Muscle of leg (tissue), 11 donors: Measurements from ENCODE around the gene TAP1. TPM values are rescaled to one million over a fixed set of nuclear protein-coding genes. Genes with fewer than 3 reads are reported as not detected.
"Not testable (repeated sequence)": the region's sequence is repeated elsewhere in the genome, so short reads cannot be mapped to it uniquely, and the experiment has no call there.

ENCODE experiments used
- DNase-seq: peaks from one replicate; pipeline ENCODE4 v3.0.0; 2013
- H3K27ac ChIP-seq: one replicate; pipeline ENCODE4 v1.5.1; 2013; ENCODE audit warnings: mild to moderate bottlenecking, low read length, control low read depth
- H3K27me3 ChIP-seq: one replicate; pipeline ENCODE4 v1.6.1; 2013; ENCODE audit warnings: low read length; ENCODE audit not compliant: control insufficient read depth, insufficient read depth
- H3K36me3 ChIP-seq: one replicate; pipeline ENCODE4 v1.6.1; 2013; ENCODE audit warnings: low read length; ENCODE audit not compliant: control insufficient read depth, insufficient read depth
- H3K4me1 ChIP-seq: one replicate; pipeline ENCODE4 v1.6.1; 2013; ENCODE audit warnings: low read length; ENCODE audit not compliant: control insufficient read depth, insufficient read depth
- H3K4me3 ChIP-seq: one replicate; pipeline ENCODE4 v1.5.1; 2013; ENCODE audit warnings: low read length, control low read depth
- H3K9me3 ChIP-seq: replicated peaks from 2 replicates; pipeline ENCODE4 v1.6.1; 2013; ENCODE audit warnings: low read depth, low read length; ENCODE audit not compliant: control insufficient read depth
- WGBS: methylation state at CpG from one replicate; pipeline ENCODE4 v1.1.5; 2013; ENCODE audit warnings: missing lambda C conversion rate; ENCODE audit not compliant: insufficient coverage; 5-methylcytosine and 5-hydroxymethylcytosine counted together
- polyA plus RNA-seq, 8 donors: library from polyadenylated mRNA; unstranded; fragments of 120-200 nt; gene quantifications; one replicate each; pipeline versions ENCODE4 v1.2.1 to v1.2.3, GENCODE V29; 2013; ENCODE audit warnings: inconsistent platforms in 1 of 8, low replicate concordance in 1 of 8; ENCODE audit not compliant: insufficient read length in 8 of 8, insufficient read depth in 1 of 8
- total RNA-seq: library from RNA; stranded (reverse); fragments of 120-200 nt; gene quantifications from one replicate; pipeline ENCODE4 v1.2.4, GENCODE V29; 2013

Gene TAP1
- total and polyA plus RNA-seq, 9 donors: 6.2 to 11.0 (median 8.2) TPM

DNA sequence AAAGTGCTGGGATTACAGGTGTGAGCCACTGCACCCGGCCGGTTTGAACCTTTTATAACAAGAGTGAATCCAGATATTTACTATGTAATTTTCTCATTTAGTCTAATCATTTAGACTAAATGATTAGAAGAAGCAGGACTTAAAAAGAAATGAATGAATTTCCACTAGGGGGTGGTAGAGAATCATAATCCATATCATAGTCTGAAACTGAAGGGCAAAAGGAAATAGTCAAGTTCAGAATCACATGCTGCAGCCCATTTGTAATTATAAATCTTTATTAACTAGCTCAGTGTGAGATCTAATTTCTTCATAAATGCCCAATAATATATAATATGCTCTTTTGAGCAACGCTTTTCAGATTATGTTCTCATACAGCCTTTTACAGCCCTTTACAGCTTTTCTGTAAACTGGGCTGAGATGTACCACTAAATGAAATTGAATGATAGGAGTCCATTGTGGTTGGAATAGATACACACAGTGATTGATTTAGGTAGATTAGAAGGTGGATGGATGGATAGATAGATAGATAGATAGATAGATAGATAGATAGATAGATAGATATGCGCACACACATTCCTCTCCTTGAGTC is 32.3 kb upstream of the TAP1 start:
- Histone ChIP-seq H3K27me3 (peaks cover 15% of the 10 kb centered on the region), H3K4me3 (no peak overlapping the region), H3K27ac (no peak overlapping the region), H3K9me3 (no peaks in the 10 kb centered on the region), H3K36me3 (no peaks in the 10 kb centered on the region), H3K4me1 (no peaks in the 10 kb centered on the region)
- WGBS: no CpG with 5 or more reads among the region's 4 CpGs
- DNase-seq: peak; percentile 85

DNA sequence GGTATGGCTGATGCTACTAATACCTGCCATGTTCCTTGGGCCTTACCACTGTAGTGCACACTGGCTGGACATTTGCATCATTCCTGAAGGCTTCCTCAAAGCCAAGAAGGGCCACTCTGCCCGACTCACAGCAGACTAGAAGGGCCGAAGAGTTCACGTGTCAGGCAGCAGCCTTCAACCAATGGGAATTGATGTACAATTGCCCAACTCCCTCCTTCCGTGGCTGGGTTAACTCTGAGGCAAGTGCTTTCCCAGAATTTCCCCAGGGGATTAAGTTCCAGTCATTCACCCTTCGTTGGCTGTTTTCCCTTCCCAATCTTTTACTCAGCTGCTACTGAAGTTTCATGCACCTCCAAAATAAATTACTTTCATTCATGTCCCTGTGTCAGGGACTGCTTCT is 30.3 kb upstream of the TAP1 start:
- H3K27me3 ChIP-seq: peaks cover 26% of the 10 kb centered on the region
- H3K27ac ChIP-seq: no peak overlapping the region
- H3K9me3 ChIP-seq: no peaks in the 10 kb centered on the region
- peak; percentile 44 for DNase-seq
- WGBS: 2% methylated on average over 5 of the region's 5 CpGs
- no peaks in the 10 kb centered on the region for H3K36me3 ChIP-seq
- H3K4me1 ChIP-seq: no peaks in the 10 kb centered on the region
- H3K4me3 ChIP-seq: no peak overlapping the region

DNA sequence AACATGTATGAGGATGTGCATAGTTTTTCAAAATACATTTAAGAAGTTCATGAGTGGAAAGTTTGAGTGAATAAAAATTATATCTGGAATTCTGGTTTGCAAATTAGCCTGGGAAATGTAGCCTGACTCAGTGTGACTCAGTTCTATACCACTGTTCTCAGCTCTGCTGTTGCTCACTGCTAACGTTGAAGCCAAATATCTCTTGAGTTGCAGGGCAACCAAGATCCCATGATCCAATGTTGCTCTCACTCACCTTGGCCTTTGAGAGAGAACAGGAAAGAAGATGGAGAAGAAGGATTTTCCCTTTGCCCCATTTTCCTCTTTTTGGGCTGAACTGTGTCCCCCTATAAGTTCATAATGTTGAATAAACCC is 29.4 kb upstream of the TAP1 start:
- WGBS: no CpG with 5 or more reads among the region's 1 CpG
- H3K9me3 ChIP-seq: no peaks in the 10 kb centered on the region
- DNase-seq: no peak
- H3K36me3 ChIP-seq: no peaks in the 10 kb centered on the region
- no peak overlapping the region for H3K4me3 ChIP-seq
- peaks cover 28% of the 10 kb centered on the region for H3K27me3 ChIP-seq
- H3K27ac ChIP-seq: no peak overlapping the region
- H3K4me1 ChIP-seq: no peaks in the 10 kb centered on the region

DNA sequence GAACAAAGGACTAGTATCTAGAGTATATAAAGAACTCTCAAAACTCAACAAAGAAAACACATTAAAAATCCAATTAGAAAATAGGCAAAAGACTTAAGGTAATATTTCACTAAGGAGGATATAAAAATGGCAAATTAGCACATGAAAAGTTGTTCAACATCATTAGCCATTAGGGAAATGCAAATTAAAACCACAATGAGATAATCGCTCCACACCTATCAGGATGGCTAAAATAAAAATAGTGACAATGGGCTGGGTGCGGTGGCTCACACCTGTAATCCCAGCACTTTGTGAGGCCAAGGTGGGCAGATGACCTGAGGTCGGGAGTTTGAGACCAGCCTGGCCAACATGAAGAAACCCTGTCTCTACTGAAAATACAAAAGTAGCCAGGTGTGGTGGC is 27.5 kb upstream of the TAP1 start:
- not testable (repeated sequence) for H3K27ac ChIP-seq, H3K9me3 ChIP-seq, H3K4me1 ChIP-seq, H3K36me3 ChIP-seq, DNase-seq, H3K4me3 ChIP-seq
- WGBS: no CpG with 5 or more reads among the region's 3 CpGs
- H3K27me3 ChIP-seq: peaks cover 28% of the 10 kb centered on the region

DNA sequence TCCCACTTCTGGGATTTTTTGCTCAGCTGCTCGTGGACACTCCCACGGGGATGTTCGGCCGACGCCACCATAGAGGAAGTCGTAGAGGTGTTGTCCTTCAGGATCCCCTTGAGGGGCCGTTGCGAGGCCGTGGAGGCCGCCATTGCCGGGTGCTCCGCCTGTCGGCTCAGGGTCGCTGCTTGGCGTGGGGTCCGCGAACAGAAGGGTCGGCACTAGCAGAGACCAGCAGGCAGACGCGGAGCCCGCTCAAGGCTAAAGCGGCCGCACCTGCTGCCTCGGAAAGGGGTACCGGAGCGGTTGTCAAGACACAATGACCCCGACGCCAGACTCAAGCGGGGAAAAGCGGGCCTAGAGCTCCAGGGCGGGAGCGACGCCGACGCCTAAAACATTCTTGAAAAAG is 26.2 kb upstream of the TAP1 start:
- peaks cover 28% of the 10 kb centered on the region for H3K27me3 ChIP-seq
- no peaks in the 10 kb centered on the region for H3K36me3 ChIP-seq
- DNase-seq: no peak
- WGBS: 19% methylated on average over 34 of the region's 35 CpGs
- H3K4me1 ChIP-seq: no peaks in the 10 kb centered on the region
- no peak overlapping the region for H3K4me3 ChIP-seq
- no peaks in the 10 kb centered on the region for H3K9me3 ChIP-seq
- H3K27ac ChIP-seq: no peak overlapping the region

DNA sequence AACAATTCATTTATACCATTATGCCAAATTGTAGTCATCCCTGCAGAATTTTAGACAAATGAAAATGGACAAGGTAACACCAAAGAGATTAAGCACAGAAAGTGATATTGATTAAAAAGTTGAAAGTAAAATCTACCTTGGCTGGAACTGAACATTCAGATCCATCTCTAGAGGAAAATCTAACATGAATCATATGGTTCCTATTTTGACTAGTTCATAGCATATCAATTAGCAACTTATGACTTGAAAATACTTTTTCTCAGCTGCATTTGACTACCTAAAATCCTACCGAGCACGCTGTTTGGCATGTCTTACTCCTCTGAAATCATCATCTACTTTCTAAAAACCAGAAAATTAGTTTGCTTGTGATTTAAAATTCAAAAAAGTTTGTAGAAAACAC is 23.1 kb upstream of the TAP1 start:
- Histone ChIP-seq H3K27me3 (peaks cover 19% of the 10 kb centered on the region), H3K9me3 (no peaks in the 10 kb centered on the region), H3K4me1 (no peaks in the 10 kb centered on the region), H3K27ac (no peak overlapping the region), H3K4me3 (no peak overlapping the region), H3K36me3 (no peaks in the 10 kb centered on the region)
- no CpG with 5 or more reads among the region's 2 CpGs for WGBS
- DNase-seq: no peak

DNA sequence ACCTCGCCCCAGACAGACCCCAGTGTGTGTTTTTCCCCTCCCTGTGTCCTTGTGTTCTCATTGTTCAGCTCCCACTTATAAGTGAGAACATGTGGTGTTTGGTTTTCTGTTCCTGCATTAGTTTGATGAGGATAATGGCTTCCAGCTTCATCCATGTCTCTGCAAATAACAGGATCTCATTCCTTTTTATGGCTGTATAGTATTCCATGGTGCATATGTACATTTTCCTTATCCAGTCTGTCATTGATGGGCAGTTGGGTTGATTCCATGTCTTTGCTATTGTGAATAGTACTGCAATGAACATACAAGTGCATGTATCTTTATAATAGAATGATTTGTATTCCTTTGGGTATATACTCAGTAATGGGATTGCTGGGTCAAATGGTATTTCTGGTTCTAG is 20.4 kb upstream of the TAP1 start:
- DNase-seq, H3K9me3 ChIP-seq, H3K4me1 ChIP-seq, H3K36me3 ChIP-seq, H3K4me3 ChIP-seq, H3K27ac ChIP-seq: not testable (repeated sequence)
- peaks cover 12% of the 10 kb centered on the region for H3K27me3 ChIP-seq
- no CpG with 5 or more reads among the region's 1 CpG for WGBS

DNA sequence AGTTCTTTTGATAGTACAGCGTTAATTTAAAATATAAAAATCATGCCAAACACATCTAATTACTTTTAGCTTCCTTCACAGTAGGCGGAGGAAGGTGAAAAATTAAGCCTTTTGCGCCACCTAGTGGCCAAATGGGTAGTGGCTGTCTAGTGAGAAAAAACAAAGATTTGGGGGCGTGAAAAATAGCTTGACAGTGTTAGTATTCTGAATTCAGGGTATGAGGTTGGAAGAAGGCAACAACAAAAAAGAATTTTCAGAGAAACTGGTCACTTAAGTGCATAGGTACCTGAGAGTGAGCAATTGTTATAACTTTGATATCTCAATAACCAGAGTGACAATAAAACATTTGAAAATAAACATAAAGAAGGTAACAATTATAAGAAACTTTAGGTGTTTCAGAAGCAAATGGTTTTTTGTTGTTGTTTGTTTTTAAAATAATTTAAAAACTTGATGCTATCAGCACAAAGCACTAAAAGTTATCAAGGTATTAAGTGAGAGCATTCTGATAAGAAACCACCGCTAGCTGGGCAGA is 14.8 kb upstream of the TAP1 start:
- WGBS: 0% methylated on average over 2 of the region's 5 CpGs
- Histone ChIP-seq H3K27ac (no peak overlapping the region), H3K4me1 (no peaks in the 10 kb centered on the region), H3K27me3 (peaks cover 31% of the 10 kb centered on the region), H3K4me3 (no peak overlapping the region), H3K36me3 (no peaks in the 10 kb centered on the region), H3K9me3 (no peaks in the 10 kb centered on the region)
- DNase-seq: peak; percentile 88

DNA sequence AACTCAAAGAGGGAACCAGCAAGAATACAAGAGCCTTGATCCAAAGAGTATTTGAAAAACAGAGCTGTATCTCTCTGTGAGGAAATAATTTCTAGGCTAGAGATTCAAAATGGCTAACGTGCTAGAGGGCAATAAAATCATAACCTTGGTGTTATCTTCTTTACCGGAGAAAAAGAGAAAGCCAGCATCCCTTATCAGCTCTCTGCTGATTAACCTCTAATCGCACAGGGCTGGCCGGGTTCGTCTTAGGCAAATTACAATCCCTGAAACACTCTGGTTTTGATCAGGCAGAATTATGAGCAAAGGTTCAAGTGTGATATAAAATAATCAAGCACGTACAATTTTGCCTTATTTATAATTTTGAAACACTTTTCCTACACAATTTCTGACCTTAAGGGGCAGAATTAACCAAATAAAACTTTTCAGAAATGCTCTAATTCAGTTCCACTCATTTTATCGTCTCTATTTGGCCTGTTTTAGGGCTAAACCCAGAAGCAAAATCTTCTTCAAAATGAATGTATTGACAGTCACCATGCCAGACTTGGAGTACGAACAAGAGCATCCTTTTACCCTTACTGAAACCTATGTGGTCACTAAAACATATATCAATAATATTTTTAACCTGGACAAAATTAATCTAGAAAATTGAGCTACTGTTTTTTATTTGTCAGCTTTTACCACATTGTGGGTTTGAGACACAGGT is 14.2 kb upstream of the TAP1 start:
- no peaks in the 10 kb centered on the region for H3K36me3 ChIP-seq
- 33% methylated on average over 1 of the region's 8 CpGs for WGBS
- DNase-seq: no peak
- H3K9me3 ChIP-seq: no peaks in the 10 kb centered on the region
- no peaks in the 10 kb centered on the region for H3K4me1 ChIP-seq
- H3K27ac ChIP-seq: no peak overlapping the region
- peaks cover 31% of the 10 kb centered on the region for H3K27me3 ChIP-seq
- H3K4me3 ChIP-seq: no peak overlapping the region

DNA sequence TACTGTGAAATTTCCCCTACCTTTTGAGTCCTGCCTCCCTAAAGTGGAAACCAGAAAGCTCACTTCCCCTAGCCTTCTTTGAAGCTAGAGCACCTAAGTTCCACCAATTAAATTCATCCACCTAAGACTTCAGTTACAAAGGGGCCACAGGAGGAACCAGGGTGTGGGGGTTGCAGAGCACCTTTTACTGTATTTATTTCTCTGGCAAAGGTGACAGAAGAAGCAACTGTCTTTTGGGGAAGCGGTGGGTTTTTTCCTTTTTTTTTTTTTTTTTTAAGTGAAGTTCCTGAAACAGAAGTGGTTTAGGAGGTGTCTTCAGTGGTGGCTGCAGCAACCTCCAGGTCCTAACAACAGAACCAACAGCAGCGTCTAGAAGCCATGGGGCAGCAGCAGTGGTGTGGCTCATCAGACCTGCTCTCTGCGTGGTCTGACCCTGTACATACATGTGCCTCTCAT is 13.5 kb upstream of the TAP1 start:
- Histone ChIP-seq H3K27me3 (peaks cover 31% of the 10 kb centered on the region), H3K4me1 (no peaks in the 10 kb centered on the region), H3K27ac (no peak overlapping the region), H3K4me3 (no peak overlapping the region), H3K9me3 (no peaks in the 10 kb centered on the region), H3K36me3 (no peaks in the 10 kb centered on the region)
- WGBS: no CpG with 5 or more reads among the region's 3 CpGs
- DNase-seq: no peak
